Kidney epithelial cell (primary cell): ENCODE data around the gene BCR. TPM values are rescaled to one million over a fixed set of nuclear protein-coding genes. Genes with fewer than 3 reads are reported as not detected.

Experiments used
- DNase-seq: peaks from one replicate; pipeline ENCODE4 v3.0.0-alpha.2; 2010; ENCODE audit warnings: low read depth
- H3K27me3 ChIP-seq: 2 replicates; pipeline ENCODE4 v1.6.0; 2011; ENCODE audit warnings: low read length; ENCODE audit not compliant: control insufficient read depth, insufficient read depth
- H3K36me3 ChIP-seq: 2 replicates; pipeline ENCODE4 v1.5.1; 2011; ENCODE audit warnings: low read length; ENCODE audit not compliant: control insufficient read depth, insufficient read depth
- H3K4me3 ChIP-seq: 2 replicates; pipeline ENCODE4 v1.5.1; 2011; ENCODE audit warnings: low read depth, mild to moderate bottlenecking, control low read depth, low read length
- CTCF ChIP-seq: IDR thresholded peaks from 2 replicates; pipeline ENCODE4 v1.5.1; 2011; ENCODE audit warnings: mild to moderate bottlenecking, moderate library complexity, low read length, control low read depth, inconsistent platforms; ENCODE audit not compliant: insufficient read depth, poor library complexity, severe bottlenecking
- total RNA-seq: library from RNA; depleted of rRNA; stranded (reverse); fragments of >200 nt; gene quantifications from 2 replicates; pipeline ENCODE4 v1.2.3, GENCODE V29; 2015

The BCR gene
- total RNA-seq, 1 donor from 2014 or later: 42.5 TPM

- H3K27me3 ChIP-seq: no peaks in the 10 kb centered on the region
- H3K36me3 ChIP-seq: no peaks in the 10 kb centered on the region
- H3K4me3 ChIP-seq: no peak overlapping the region
- TF ChIP-seq CTCF: no peak
- no peak for DNase-seq
These were observed 26.3 kb upstream of the BCR start for GRCh38 chr22:23153994-23154393.

- no peak for DNase-seq
- Histone ChIP-seq H3K36me3 (no peaks in the 10 kb centered on the region), H3K27me3 (no peaks in the 10 kb centered on the region), H3K4me3 (no peak overlapping the region)
- TF ChIP-seq CTCF: no peak
These were observed 25.8 kb upstream of the BCR start for GRCh38 chr22:23154461-23154860.

- Histone ChIP-seq H3K27me3 (no peaks in the 10 kb centered on the region), H3K36me3 (no peaks in the 10 kb centered on the region), H3K4me3 (no peak overlapping the region)
- DNase-seq: no peak
- TF ChIP-seq CTCF: no peak
These were observed 25.2 kb upstream of the BCR start for GRCh38 chr22:23155143-23155542.

- H3K27me3 ChIP-seq: no peaks in the 10 kb centered on the region
- no peak overlapping the region for H3K4me3 ChIP-seq
- DNase-seq: no peak
- no peak for TF ChIP-seq CTCF
- H3K36me3 ChIP-seq: no peaks in the 10 kb centered on the region
These were observed 24.5 kb upstream of the BCR start for GRCh38 chr22:23155831-23156230.

GRCh38 chr22:23156286-23156685, 24.0 kb upstream of the BCR start:
- no peak overlapping the region for H3K4me3 ChIP-seq
- DNase-seq: no peak
- peak; percentile 7 for TF ChIP-seq CTCF
- no peaks in the 10 kb centered on the region for H3K36me3 ChIP-seq
- H3K27me3 ChIP-seq: no peaks in the 10 kb centered on the region
